H9 (cell line): ENCODE measurements around the gene INTS3. TPM values are rescaled to one million over a fixed set of nuclear protein-coding genes. Genes with fewer than 3 reads are reported as not detected.

Source experiments
- DNase-seq: peaks from one replicate; pipeline ENCODE4 v3.0.0-alpha.2; 2017
- H2AFZ ChIP-seq: one replicate; pipeline ENCODE4 v1.6.1; 2013; ENCODE audit warnings: mild to moderate bottlenecking, low read length, control low read depth, moderate library complexity
- H2AK5ac ChIP-seq: 2 replicates; pipeline ENCODE4 v1.6.1; 2013; ENCODE audit warnings: low read length, control low read depth, mixed read lengths; ENCODE audit not compliant: insufficient read length
- H2BK120ac ChIP-seq: one replicate; pipeline ENCODE4 v1.6.1; 2013; ENCODE audit warnings: low read depth, mild to moderate bottlenecking, low read length, control low read depth, inconsistent platforms; ENCODE audit not compliant: poor library complexity, severe bottlenecking
- H2BK12ac ChIP-seq: 2 replicates; pipeline ENCODE4 v1.6.1; 2013; ENCODE audit warnings: low read length, control low read depth, mixed read lengths, low read depth; ENCODE audit not compliant: insufficient read length
- H2BK15ac ChIP-seq: 2 replicates; pipeline ENCODE4 v1.6.1; 2013; ENCODE audit warnings: low read depth, low read length, control low read depth
- H2BK20ac ChIP-seq: one replicate; pipeline ENCODE4 v1.6.1; 2013; ENCODE audit warnings: low read depth, mild to moderate bottlenecking, low read length, control low read depth, inconsistent platforms; ENCODE audit not compliant: poor library complexity, severe bottlenecking
- H2BK5ac ChIP-seq: 2 replicates; pipeline ENCODE4 v1.6.1; 2013; ENCODE audit warnings: low read length, control low read depth, mixed read lengths; ENCODE audit not compliant: insufficient read length
- H3K14ac ChIP-seq: 2 replicates; pipeline ENCODE4 v1.6.1; 2013; ENCODE audit warnings: low read length, control low read depth; ENCODE audit not compliant: insufficient read depth
- H3K18ac ChIP-seq: 2 replicates; pipeline ENCODE4 v1.6.1; 2013; ENCODE audit warnings: low read depth, mild to moderate bottlenecking, mixed read lengths, low read length, control low read depth; ENCODE audit not compliant: insufficient read length
- H3K23ac ChIP-seq: 2 replicates; pipeline ENCODE4 v1.6.1; 2013; ENCODE audit warnings: low read length, control low read depth, mixed read lengths, low read depth; ENCODE audit not compliant: insufficient read length
- H3K23me2 ChIP-seq: 2 replicates; pipeline ENCODE4 v1.6.1; 2013; ENCODE audit warnings: low read depth, mild to moderate bottlenecking, mixed read lengths, low read length, control low read depth; ENCODE audit not compliant: insufficient read length, poor library complexity, severe bottlenecking
- H3K27ac ChIP-seq: 2 replicates; pipeline ENCODE4 v1.5.1; 2013; ENCODE audit warnings: low read length, control low read depth, mixed read lengths, low read depth; ENCODE audit not compliant: insufficient read length
- H3K27me3 ChIP-seq: 2 replicates; pipeline ENCODE4 v1.6.1; 2013; ENCODE audit warnings: low read length, control low read depth, inconsistent platforms; ENCODE audit not compliant: insufficient read depth
- H3K4ac ChIP-seq: 2 replicates; pipeline ENCODE4 v1.6.1; 2013; ENCODE audit warnings: low read depth, mild to moderate bottlenecking, control low read depth, inconsistent platforms, low read length, moderate library complexity
- H3K4me1 ChIP-seq: 2 replicates; pipeline ENCODE4 v1.6.1; 2013; ENCODE audit warnings: low read length, control low read depth, inconsistent platforms; ENCODE audit not compliant: insufficient read depth
- H3K4me2 ChIP-seq: 2 replicates; pipeline ENCODE4 v1.6.1; 2013; ENCODE audit warnings: low read length, control low read depth, mixed read lengths; ENCODE audit not compliant: insufficient read length, insufficient read depth
- H3K56ac ChIP-seq: 2 replicates; pipeline ENCODE4 v1.6.1; 2013; ENCODE audit warnings: low read depth, mild to moderate bottlenecking, mixed read lengths, low read length, control low read depth; ENCODE audit not compliant: insufficient read length
- H3K79me1 ChIP-seq: 2 replicates; pipeline ENCODE4 v1.6.1; 2013; ENCODE audit warnings: low read depth, mild to moderate bottlenecking, moderate library complexity, low read length, control low read depth, inconsistent platforms; ENCODE audit not compliant: insufficient read depth, poor library complexity, severe bottlenecking
- H3K79me2 ChIP-seq: 2 replicates; pipeline ENCODE4 v1.6.1; 2013; ENCODE audit warnings: low read length, control low read depth, inconsistent platforms; ENCODE audit not compliant: insufficient read depth
- H3K9ac ChIP-seq: 2 replicates; pipeline ENCODE4 v1.6.1; 2013; ENCODE audit warnings: low read length, control low read depth, mixed read lengths; ENCODE audit not compliant: insufficient read length; ENCODE audit errors: extremely low read depth
- H3K9me3 ChIP-seq: one replicate; pipeline ENCODE4 v1.6.1; 2013; ENCODE audit warnings: low read depth, low read length, inconsistent platforms; ENCODE audit not compliant: control insufficient read depth
- H3T11ph ChIP-seq: one replicate; pipeline ENCODE4 v1.6.1; 2013; ENCODE audit warnings: mild to moderate bottlenecking, low read length, control low read depth, inconsistent platforms
- H4K20me1 ChIP-seq: one replicate; pipeline ENCODE4 v1.6.1; 2013; ENCODE audit not compliant: control insufficient read depth, insufficient read length, insufficient read depth
- H4K5ac ChIP-seq: 2 replicates; pipeline ENCODE4 v1.6.1; 2013; ENCODE audit warnings: low read depth, mild to moderate bottlenecking, mixed read lengths, low read length, control low read depth; ENCODE audit not compliant: insufficient read length
- H4K8ac ChIP-seq: replicated peaks from 2 replicates; pipeline ENCODE4 v1.6.1; 2013; ENCODE audit warnings: low read length, control low read depth, mixed read lengths, low read depth; ENCODE audit not compliant: insufficient read length
- H4K91ac ChIP-seq: 2 replicates; pipeline ENCODE4 v1.6.1; 2013; ENCODE audit warnings: low read depth, mild to moderate bottlenecking, moderate library complexity, mixed read lengths, low read length, control low read depth; ENCODE audit not compliant: insufficient read length
- H3K27ac Mint-ChIP-seq, 3 experiments: 2 replicates in 2 of 3; 3 replicates in 1 of 3; pipeline ENCODE4 v1.8.0; 2020 to 2021; ENCODE audit warnings: mixed read lengths in 3 of 3, mild to moderate bottlenecking in 1 of 3, moderate library complexity in 1 of 3
- H3K27me3 Mint-ChIP-seq: 2 replicates; pipeline ENCODE4 v1.8.0; 2021; ENCODE audit warnings: low read depth, mild to moderate bottlenecking, moderate library complexity, mixed read lengths
- H3K36me3 Mint-ChIP-seq, 3 experiments: 2 replicates in 2 of 3; 3 replicates in 1 of 3; pipeline ENCODE4 v1.8.0; 2020 to 2021; ENCODE audit warnings: low read depth in 3 of 3, mixed read lengths in 3 of 3; ENCODE audit not compliant: insufficient read depth in 1 of 3
- H3K4me1 Mint-ChIP-seq, 2 experiments: 2 replicates each; pipeline ENCODE4 v1.8.0; 2020; ENCODE audit warnings: mixed read lengths in 2 of 2
- H3K4me3 Mint-ChIP-seq, 2 experiments: 2 replicates in 1 of 2; 3 replicates in 1 of 2; pipeline ENCODE4 v1.8.0; 2020 to 2021; ENCODE audit warnings: mild to moderate bottlenecking in 2 of 2, mixed read lengths in 2 of 2, moderate library complexity in 1 of 2
- H3K9me3 Mint-ChIP-seq, 2 experiments: 2 replicates in 1 of 2; 3 replicates in 1 of 2; pipeline ENCODE4 v1.8.0; 2020; ENCODE audit warnings: mild to moderate bottlenecking in 2 of 2, mixed read lengths in 2 of 2, moderate library complexity in 1 of 2
- WGBS: extraction: QIAGEN DNeasy Blood & Tissue Kit; methylation state at CpG from one replicate; pipeline ENCODE4 v1.1.7; 2013; ENCODE audit warnings: missing lambda C conversion rate, low lambda C conversion rate, mixed read lengths; ENCODE audit not compliant: insufficient read length; ENCODE audit errors: extremely low coverage; 5-methylcytosine and 5-hydroxymethylcytosine counted together
- total RNA-seq: library from RNA; stranded (reverse); gene quantifications from 2 replicates; pipeline ENCODE4 v1.2.1, GENCODE V29; 2021
- TF ChIP-seq, protein P1 (sequence below): fragments of 200-600 bp; sonication (generic); conservative IDR thresholded peaks from 3 replicates; pipeline ENCODE4 v1.8.0; 2021; ENCODE audit warnings: antibody characterized with exemption, mild to moderate bottlenecking

INTS3 gene
- total RNA-seq, 1 experiment from 2014 or later, result 67.1 TPM

GRCh38 chr1:153805886-153806719 lies 78.3 kb downstream of the INTS3 start:
- Histone ChIP-seq H3K56ac (no peak overlapping the region), H3T11ph (no peak overlapping the region), H3K18ac (no peak overlapping the region), H3K9ac (no peak overlapping the region), H4K8ac (no peak overlapping the region), H2AK5ac (no peak overlapping the region), H4K5ac (no peak overlapping the region), H3K23me2 (no peaks in the 10 kb centered on the region), H2BK12ac (no peak overlapping the region), H2BK5ac (no peak overlapping the region), H3K4me1 (no peaks in the 10 kb centered on the region), H3K79me2 (no peaks in the 10 kb centered on the region), H2BK120ac (no peak overlapping the region), H2AFZ (no peak overlapping the region), H3K23ac (no peak overlapping the region), H2BK15ac (no peak overlapping the region), H4K91ac (no peak overlapping the region), H3K79me1 (no peaks in the 10 kb centered on the region), H3K27ac (no peak overlapping the region), H2BK20ac (no peak overlapping the region), H4K20me1 (no peaks in the 10 kb centered on the region), H3K14ac (no peak overlapping the region), H3K9me3 (no peaks in the 10 kb centered on the region), H3K4me2 (no peak overlapping the region), H3K4ac (no peak overlapping the region), H3K27me3 (no peaks in the 10 kb centered on the region)
- TF ChIP-seq, protein P1, sequence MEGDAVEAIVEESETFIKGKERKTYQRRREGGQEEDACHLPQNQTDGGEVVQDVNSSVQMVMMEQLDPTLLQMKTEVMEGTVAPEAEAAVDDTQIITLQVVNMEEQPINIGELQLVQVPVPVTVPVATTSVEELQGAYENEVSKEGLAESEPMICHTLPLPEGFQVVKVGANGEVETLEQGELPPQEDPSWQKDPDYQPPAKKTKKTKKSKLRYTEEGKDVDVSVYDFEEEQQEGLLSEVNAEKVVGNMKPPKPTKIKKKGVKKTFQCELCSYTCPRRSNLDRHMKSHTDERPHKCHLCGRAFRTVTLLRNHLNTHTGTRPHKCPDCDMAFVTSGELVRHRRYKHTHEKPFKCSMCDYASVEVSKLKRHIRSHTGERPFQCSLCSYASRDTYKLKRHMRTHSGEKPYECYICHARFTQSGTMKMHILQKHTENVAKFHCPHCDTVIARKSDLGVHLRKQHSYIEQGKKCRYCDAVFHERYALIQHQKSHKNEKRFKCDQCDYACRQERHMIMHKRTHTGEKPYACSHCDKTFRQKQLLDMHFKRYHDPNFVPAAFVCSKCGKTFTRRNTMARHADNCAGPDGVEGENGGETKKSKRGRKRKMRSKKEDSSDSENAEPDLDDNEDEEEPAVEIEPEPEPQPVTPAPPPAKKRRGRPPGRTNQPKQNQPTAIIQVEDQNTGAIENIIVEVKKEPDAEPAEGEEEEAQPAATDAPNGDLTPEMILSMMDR, result no peak
- WGBS, result no CpG with 5 or more reads among the region's 11 CpGs
- H3K27me3 Mint-ChIP-seq, result peaks cover 2% of the 10 kb centered on the region; the same call in 1 of the 2 replicates
- H3K36me3 Mint-ChIP-seq, result peaks cover 13 to 46% (median 37%) of the 10 kb centered on the region in 3 experiments
- H3K9me3 Mint-ChIP-seq, result no peaks in the 10 kb centered on the region
- no peak for DNase-seq
- H3K4me1 Mint-ChIP-seq, result peaks cover 9 to 11% of the 10 kb centered on the region in 2 experiments; a peak in 3 of 4 replicates
- H3K27ac Mint-ChIP-seq, result peak overlapping the region in 2 of 3 experiments; percentile 9 to 73; a peak in 2 of 7 replicates
- H3K4me3 Mint-ChIP-seq, result no peak overlapping the region
